Activated CD4-positive, alpha-beta T cell treated with anti-CD3 and anti-CD28 coated beads, Interleukin-10, Interleukin-2, amounts not matched to agents 100 ng/mL and 50 ng/mL, durations not matched to agents 16 hours and 8 hours (primary cell): ENCODE measurements around the gene PXDN.

ENCODE experiments used
- DNase-seq: peaks from one replicate; pipeline ENCODE4 v3.0.0-alpha.2; 2020

Gene PXDN

DNA sequence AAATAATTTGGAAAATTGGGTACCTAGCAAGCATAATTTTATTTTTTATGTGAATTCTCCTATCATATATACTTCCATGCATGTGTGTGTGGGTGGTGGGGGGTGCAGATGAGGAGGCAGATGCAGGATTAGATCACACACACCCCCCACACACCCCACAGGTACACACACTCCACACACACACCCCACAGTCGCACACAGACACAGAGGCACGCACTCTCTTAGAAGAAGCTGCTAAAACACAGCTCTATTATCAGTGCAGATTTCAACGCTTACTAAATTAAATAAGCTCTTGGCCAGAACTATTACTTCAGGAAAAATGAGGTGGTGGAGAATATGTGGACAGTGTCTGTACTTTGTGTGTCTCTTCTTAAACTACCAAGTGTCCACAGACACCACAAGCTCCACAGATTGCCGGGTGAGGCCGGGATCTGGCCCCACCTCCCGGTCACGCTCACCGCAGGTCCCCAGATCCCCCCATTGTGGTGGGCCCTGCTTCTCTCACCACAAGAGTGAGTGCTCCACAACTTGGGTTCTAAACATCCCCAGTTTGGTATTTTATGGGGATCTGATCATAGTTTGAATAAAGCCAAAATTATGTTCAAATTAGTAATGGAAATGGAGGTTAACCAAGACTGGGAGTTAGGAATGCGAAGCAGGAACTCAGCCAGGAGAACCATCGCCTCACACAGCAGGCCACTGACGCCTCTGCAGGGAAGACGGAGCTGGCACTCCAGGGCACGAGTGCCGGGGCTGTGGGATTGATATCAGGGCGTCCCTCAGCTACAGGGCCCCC is 102.1 kb downstream of the PXDN start:
- no peak for DNase-seq

DNA sequence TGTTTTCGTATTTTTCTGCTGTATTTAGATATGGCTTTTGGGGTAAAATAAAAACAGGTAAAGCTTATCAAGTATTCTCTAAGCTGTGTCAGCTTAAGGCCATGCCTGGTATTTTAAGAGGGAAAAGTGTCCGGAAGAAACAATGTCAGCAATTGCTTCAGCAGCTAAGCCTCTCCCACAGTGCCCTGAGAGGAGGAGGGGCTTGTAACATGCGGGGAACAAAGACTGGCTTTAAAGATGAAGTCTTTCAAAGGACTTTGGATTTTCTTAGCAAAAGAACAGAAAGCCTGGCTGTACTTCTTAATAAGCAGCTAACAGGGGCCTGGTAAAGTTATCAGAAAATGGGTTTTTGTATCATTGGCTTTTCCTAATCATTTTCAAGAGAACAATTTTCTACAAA is 102.8 kb downstream of the PXDN start:
- no peak for DNase-seq

DNA sequence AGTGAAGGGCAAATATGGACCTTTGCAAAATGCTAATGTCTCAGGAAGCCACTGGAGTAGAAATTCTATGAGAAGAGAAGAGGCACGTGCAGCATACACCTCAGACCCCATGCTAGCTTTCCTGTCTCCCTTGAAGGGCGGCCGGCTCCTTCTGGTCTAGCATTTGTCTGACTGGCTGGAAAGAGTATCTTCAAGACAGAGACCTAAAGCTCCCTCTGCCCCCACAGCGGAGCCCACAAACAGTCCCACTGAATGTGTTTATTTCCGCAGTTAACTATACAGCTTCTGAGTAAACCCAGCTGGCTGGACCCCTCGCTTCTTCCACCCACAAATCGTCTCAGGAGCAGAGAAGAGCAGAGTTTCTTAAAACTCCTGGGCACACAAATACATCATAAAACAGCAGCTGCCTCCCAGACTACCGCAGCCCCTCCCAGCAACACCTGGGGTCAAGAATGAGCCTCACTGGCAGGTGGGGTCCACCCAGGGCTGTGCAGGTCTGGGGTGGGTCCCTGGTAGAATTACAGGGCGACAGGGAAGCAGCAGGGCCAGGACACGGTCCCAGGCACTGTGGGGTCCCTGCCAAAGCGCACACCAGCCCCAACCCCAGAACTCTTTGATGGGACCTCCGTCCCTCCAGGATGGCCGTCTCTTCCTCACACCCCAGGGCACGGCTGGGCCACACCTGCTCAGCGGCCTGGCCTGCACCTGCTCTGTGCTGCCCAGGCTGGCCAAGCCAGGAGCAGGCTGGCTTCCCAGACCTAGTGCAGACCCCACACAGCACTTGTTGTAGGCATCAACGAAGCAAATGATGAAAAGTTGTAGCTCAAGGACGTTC is 103.8 kb downstream of the PXDN start:
- no peak for DNase-seq

GRCh38 chr2:1639086-1639858 is 105.0 kb downstream of the PXDN start:
- DNase-seq = no peak

GRCh38 chr2:1638281-1638860 is 105.9 kb downstream of the PXDN start:
- no peak for DNase-seq

DNA sequence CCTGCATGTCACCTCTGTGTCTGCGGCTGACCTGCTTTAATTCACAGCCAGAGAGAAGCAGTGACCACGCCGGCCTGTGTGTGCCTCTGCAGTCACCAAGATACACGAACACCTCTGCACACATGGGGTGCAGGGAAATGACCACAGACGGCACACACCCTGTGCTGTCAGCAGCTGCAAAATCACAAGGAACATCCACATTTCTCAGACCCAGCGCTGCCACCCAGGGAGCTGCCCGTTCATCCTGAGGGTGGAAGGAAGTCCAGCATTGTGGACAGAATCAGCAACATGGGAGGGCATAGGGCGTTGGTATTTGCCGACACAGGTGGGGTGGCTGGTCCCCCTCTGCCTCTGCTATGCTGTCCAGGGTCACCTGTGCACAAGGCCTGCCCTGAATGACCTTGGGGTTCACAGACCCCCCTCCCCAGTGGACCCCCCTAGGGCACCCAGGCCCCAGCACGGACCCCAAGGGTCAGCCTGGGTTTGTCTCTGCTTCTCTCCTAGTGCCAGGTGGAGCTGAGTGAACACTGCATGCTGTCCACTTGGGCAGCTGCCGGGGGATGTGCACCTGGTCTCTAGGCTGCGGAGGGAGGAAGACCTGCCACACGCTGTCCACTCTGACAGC is 107.4 kb downstream of the PXDN start:
- DNase-seq = no peak

GRCh38 chr2:1635823-1636222 is 108.5 kb downstream of the PXDN start:
- DNase-seq = no peak

- no peak for DNase-seq
Measured at GRCh38 chr2:1634681-1635341, 109.5 kb downstream of the PXDN start.

DNA sequence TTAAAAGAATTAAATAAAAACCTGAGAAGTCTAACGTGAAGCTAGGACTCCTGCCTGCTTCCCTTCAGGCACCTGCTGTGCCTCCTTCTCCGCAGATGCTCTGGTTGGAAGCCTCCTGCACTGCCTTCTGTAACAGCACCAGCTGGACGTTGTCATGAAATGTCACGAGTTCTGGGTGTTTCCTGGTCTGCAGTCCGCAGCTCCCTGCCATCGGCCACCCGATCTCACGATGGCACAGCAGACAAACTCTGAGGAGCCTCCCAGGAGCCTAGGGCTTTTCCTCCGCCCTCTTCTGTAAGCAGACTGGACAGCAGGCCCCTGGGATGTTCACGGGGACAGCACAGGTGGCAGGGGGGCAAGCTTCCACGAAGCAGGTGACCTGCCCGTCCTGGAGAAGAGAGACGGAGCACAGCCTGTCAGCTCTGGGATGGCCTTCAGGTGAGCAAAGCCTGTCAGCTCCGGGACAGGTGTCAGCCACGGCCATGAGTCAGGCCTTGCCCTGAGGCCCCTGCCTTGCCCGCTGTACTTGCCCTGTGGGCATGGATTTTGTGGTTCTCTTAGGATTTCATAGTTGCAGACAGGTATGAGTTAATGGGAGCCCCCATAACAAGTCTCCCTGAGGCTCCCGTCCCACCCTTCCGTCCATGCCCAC is 110.3 kb downstream of the PXDN start:
- no peak for DNase-seq

DNA sequence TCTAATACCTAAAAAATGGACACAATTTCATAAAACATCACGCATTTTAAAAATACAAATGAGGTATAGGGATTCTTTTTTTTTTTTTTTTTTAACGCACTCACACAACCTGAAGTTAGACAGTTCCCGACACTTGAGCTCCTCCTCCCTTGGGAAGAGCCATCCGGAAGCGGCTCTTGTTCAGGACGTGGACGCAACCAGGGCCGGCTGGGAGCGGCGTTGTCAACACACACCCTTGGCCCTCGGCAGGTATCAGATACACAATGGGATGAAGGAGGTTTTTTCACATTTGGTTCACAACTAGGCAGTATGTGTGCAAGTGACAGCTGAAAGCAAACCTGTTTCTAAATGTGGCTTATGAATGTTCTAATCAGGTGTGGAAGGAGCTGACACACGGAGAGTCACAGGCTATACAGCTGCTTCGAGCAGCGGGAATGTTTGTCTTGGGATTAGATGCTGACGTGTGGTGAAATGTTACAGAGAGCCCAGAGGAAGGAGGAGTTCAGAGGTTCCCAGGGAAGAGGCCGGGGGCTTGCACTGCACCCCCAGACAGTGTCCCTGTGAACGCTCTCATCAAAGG is 111.1 kb downstream of the PXDN start:
- no peak for DNase-seq

DNA sequence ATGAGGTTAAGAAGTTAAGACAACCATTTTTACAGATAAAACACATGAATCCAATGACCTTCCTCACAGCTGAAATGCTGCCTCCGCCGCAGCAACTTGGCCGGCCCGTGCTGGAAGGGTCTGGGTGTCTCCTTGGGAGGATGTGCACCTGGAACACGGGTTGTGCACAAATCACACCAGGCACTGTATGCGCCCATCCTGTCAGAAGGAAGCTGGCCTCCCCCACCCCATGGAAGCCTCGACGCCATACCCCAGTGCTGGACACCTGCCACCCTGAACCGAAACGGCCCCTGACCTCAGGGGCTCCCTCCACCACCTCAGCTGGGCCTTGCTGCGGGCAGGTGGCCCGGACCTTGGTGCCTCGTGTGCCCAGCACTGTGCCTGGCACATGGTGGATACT is 111.8 kb downstream of the PXDN start:
- no peak for DNase-seq

GRCh38 chr2:1632002-1632348 is 112.3 kb downstream of the PXDN start:
- no peak for DNase-seq

- no peak for DNase-seq
Measured at GRCh38 chr2:1631292-1632001, 112.9 kb downstream of the PXDN start.

DNA sequence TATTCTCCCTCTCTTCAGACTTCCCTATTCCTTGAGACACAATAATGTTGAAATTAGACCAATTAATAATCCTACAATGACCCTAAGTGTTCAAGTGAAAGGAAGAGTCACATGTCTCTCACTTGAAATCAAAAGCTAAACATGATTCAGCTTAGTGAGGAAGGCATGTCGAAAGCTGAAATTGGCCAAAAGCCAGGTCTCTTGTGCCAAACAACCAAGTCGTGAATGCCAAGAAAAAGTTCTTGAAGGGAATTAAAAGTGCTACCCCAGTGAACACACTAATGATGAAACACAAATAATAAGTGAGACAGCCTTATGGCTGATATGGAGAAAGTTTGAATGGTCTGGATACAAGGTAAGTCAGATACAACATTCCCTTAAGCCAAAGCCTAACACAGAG is 115.4 kb downstream of the PXDN start:
- DNase-seq = no peak

GRCh38 chr2:1627628-1628381 is 116.5 kb downstream of the PXDN start:
- DNase-seq = no peak

GRCh38 chr2:1626271-1626681 is 118.0 kb downstream of the PXDN start:
- no peak for DNase-seq

GRCh38 chr2:1625281-1626001 is 118.9 kb downstream of the PXDN start:
- no peak for DNase-seq

GRCh38 chr2:1623906-1624445 is 120.3 kb downstream of the PXDN start:
- no peak for DNase-seq
